CD4-positive, alpha-beta T cell treated with Interleukin-17A for 1 hour (primary cell): Measurements from ENCODE around the gene KLHL1.

ENCODE experiments used
- DNase-seq: peaks from one replicate; pipeline ENCODE4 v3.0.0-alpha.2; 2020

The KLHL1 gene

DNA sequence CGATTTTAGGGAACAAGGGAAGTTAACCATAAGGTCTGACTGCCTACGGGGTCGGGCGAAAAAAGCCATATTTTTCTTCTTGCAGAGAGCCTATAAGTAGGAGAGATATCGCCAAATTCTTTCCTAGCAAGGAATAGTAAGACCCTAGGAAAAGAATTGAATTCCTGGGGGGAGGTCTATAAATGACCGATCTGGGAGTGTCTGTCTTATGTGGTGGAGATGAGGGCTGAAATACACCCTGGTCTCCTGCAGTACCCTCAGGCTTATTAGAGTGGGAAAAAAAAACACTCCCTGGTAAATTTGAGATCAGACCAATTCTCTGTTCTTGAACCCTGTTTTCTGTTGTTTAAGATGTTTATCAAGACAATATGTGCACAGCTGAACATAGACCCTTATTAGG is 448.1 kb downstream of the KLHL1 start:
- no peak for DNase-seq

DNA sequence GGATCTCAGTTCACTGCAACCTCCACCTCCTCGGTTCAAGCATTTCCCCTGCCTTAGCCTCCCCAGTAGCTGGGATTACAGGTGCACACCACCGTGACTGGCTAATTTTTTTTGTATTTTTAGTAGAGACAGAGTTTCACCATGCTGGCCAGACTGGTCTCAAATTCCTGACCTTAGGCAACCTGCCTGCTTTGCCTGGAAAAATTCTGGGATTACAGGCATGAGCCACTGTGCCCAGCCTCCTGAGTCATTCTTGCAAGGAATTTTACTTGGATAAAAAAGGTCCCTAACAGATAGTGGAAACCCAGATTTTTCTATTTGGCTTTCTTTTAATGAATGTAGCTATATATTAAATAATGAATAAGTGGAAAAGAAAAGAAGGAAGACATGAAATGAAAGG is 450.6 kb downstream of the KLHL1 start:
- DNase-seq, result no peak

DNA sequence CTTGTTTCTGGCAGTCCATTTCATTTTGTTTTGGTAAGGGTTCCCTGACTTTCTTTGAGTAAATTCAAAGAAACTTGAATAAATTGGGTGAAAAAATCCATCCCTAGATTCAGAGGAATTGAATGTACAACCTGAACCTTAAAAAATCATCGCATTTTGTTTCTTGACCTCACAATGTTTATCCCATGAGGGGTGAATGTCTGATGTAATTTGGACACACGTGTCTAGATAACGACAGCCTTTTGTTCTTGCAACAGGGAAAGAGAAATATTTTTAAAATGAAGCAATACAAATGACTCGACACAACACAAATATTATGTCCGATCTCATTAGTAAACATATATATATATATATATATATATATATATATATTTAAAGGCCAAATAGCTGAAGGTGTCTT is 453.9 kb downstream of the KLHL1 start:
- DNase-seq, result no peak
